ENCODE measurements around the gene HESX1.

Gene HESX1

GRCh38 chr3:57166660-57167059 is 33.1 kb downstream of the HESX1 start:
- no peak for DNase-seq

GRCh38 chr3:57165641-57166040 is 34.1 kb downstream of the HESX1 start:
- no peak for DNase-seq

- DNase-seq, result peak; percentile 48
Observed at GRCh38 chr3:57164657-57165573, 34.9 kb downstream of the HESX1 start, which contains the start of gene IL17RD. Gene IL17RD, minus strand, starts transcription at chr3:57165353. Its CDS starts 67 bp downstream, at chr3:57165286.

DNA sequence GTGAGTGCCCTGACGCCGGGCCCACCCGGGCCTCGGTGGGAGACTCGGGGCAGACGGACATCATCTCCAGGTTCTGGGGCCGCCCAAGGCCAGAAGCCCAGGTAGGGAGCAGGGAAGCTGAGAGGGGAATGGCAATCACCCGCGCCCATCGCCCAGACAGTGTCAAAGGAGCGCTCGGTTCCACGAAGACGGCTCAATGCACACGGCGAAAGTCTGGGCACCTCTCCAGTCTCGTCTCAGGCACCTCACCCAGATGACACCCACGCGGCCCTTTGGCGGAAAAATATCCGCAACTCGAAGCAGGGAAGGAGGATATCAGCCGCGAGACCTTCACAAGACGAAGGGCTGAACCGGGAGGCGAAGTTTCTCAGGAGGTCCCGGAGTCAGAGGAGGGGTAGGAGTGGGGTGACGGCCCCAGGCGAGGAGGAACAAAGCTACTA is 35.5 kb downstream of the HESX1 start:
- DNase-seq, result no peak

DNA sequence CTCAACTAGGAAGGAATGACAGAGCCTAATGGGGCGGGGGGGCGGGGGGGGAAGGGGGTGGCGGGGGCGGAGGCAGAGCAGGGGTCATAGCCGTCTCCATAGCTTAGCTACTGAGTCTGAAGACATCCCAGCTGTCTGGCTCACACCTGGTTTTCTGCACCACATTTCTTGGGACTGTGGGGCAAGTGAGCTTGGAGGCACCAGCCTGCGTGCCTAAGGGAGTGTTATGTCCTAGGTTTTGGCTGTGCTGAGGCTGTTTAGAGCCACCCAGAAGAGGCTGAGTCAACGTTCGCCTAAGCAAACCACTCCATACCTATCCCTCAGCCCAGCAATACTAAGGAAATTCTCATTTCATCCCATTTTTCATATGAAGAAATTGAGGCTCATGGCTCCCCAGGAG is 36.0 kb downstream of the HESX1 start:
- DNase-seq, result no peak

DNA sequence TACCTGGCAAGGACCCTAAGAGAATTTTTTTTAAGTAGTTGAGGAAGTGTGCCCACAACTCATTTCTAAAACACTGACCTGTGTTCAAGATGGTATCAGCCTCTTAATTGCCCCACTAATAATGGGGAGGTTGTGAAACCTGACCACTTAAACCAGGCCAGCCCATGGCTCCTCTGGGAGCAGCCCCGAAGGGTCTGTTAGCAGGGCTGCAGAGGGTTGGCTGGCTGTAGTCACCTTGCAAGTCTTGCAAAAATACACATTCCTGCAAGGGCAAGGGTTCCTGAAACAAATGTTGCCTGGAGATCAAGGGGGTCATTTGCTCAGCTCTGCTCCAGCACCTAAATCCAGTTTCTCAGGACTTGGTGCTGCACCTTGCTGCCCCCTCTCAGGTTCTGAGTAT is 37.9 kb downstream of the HESX1 start:
- no peak for DNase-seq

DNA sequence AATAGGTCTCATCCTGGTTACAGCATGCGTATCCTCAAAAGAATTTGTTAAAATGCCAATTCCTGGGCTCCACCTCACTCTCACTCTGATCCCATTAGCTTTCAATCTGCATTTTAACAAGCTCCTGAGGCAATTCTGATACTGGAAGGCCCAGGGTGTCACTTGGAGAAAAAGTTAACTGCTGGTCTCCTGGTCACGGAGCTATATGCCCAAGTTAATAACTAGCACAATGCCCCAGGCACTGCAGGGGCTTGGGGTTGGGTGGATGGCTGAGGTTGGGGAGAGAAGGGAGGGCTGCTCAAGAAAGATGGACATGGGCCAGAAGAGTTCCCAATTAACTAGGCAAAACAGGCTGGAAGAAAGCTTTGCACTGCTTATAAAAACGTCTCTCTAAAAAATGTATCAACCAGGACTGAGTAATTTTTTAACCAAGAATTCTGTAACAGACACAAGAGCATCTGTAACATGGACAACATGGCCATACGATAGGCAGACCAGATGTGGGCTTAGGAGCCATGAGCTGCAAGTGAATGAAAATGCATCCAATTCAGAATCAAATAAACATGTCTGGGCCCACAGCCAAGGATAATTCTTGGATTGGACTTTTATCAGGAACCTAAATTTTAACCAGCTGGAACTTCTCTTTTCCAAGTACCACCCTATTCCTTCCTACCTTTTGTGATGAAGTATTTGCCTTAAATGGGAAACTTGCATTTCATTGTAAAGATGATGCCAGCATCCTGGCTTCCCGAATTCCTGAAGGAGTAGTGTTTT is 38.8 kb downstream of the HESX1 start:
- no peak for DNase-seq

DNA sequence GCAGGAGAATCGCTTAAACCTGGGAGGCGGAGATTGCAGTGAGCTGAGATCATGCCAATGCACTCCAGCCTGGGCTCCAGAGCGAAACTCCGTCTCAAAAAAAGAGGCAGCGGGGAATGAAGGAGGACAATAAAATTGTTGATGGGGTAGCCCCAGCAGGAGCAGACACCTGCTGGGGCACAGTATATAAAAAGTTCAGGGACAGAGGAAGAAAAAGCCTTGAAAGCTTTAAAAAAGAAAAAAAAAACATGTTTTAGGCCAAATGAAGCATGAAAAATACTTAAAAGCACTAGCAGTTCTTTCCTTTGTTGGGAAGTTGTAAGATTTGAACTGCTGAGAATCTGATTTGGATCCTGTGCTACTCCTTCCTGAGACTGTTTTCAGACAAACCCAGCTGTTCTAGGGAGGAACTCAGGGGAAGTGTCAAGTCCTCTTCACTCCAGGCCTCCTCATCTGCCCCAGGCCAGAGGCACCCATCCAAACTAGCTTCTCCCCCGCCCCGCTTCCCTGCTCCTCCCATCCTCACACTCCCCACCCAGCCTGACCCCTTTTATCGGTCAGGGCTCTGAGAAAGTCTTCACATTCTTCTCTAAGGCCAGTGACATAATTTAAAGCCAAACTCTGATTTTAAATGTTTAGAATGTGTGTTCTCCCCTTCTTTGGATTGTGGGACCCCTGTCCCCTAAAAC is 39.6 kb downstream of the HESX1 start:
- no peak for DNase-seq

DNA sequence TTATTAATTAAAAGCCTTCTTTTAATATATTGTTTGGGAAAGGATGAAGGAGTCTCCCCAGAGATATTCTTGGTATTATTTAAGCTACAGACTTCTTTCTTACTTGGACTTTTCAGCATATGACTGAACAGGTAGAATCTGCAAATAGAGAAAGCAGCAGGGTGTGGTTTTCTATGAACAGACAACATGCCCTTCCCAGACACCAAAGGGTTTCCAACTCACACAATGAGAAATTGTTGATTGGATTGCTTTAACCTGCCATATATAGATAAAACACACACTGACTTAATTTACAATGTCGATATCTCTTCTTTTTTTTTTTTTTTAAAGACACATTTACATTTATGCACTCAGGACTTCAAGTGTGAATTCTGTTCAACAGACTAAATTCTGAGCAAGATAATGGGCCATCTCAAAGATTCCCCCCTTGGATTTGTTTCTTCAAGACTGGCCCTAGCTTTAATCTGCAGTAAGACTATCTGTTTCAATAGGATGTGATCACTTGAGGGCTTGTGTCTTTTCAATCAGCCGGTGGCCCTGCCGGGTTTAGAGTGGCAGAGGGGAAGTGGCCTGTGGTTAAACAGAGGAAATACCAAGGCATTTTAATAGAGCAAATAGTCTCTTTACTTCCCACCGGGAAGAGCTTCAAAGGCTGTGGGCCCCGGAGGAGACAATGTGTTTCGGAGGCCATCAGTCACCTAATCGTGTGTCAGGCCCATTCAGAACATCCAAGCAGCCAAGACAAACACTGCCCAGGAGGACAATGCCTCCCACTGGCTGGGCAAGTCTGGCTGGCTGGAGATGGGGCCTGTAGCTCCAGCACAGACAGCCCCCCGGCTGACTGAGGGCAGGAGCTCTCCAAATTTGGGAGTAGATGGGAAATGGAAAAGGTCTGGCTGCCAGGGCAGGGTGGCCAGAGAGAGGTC is 40.7 kb downstream of the HESX1 start:
- peak; percentile 28 for DNase-seq

GRCh38 chr3:57158325-57158724 is 41.5 kb downstream of the HESX1 start:
- DNase-seq, result no peak

DNA sequence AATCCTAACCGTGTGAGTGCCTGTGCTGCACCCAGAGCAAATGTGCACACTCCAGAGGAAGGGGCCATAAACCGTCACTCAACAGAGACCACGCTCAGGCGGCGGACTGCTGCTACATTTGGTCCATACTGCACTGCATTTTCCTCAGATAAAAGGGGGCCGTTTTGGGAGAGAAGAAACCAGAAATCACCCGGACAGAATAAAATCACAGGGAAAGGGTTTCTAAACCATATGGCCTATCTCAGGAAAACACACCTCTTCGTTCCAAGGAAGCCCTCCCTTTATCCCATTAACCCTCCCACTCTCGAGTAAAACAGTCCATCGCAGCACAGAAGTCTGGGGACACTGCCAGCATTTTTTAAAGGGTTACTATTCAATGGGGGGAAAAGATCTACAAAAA is 42.2 kb downstream of the HESX1 start:
- DNase-seq, result no peak

DNA sequence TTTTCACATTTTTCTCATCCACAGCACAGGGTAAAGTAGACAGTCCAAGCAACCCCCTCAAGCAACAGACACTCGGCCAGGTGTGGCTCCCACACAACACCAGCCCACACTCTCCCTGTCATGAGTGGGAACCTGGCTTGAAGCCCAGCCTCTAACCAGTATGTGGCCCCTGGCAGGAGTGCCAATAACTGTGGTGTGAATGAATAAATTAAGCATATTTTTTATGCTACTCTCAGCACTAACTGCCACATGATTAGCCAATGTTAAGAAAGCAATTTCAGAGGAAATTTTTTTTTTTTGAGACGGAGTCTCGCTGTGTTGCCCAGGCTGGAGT is 44.5 kb downstream of the HESX1 start:
- no peak for DNase-seq

- no peak for DNase-seq
Observed at GRCh38 chr3:57154470-57155309, 45.1 kb downstream of the HESX1 start.

- DNase-seq, result no peak
Observed at GRCh38 chr3:57152151-57153143, 47.3 kb downstream of the HESX1 start.

GRCh38 chr3:57151749-57152148 is 48.0 kb downstream of the HESX1 start:
- no peak for DNase-seq

GRCh38 chr3:57151021-57151449 is 48.7 kb downstream of the HESX1 start:
- no peak for DNase-seq

- no peak for DNase-seq
Observed at GRCh38 chr3:57150113-57150581, 49.6 kb downstream of the HESX1 start.

All from CD4-positive, alpha-beta T cell treated with Interleukin-12 subunit alpha and Interleukin-12 subunit beta, for 1 hour (primary cell).